HepG2 (cell line): ENCODE results near the gene FANCG. TPM values are rescaled to one million over a fixed set of nuclear protein-coding genes. Genes with fewer than 3 reads are reported as not detected.

ENCODE experiments used
- BORCS8-MEF2B ChIP-seq: sonication (generic); formaldehyde crosslinking; IDR thresholded peaks from 2 replicates; pipeline ENCODE4 v1.8.0; 2022; ENCODE audit warnings: mild to moderate bottlenecking, missing genetic modification reagents
- HMG20A ChIP-seq: IDR thresholded peaks from 2 replicates; pipeline ENCODE4 v1.6.1; 2016; ENCODE audit warnings: borderline replicate concordance
- HOXA9 ChIP-seq: sonication (generic); formaldehyde crosslinking; IDR thresholded peaks from 2 replicates; pipeline ENCODE4 v1.8.1; 2022; ENCODE audit warnings: missing genetic modification reagents, mild to moderate bottlenecking, moderate library complexity, borderline replicate concordance
- SAP130 ChIP-seq: IDR thresholded peaks from 2 replicates; pipeline ENCODE4 v1.6.1; 2016; ENCODE audit warnings: low read depth
- SPEN ChIP-seq: sonication (generic); formaldehyde crosslinking; IDR thresholded peaks from 2 replicates; pipeline ENCODE4 v1.5.1; 2020; ENCODE audit warnings: low read depth, mild to moderate bottlenecking, missing genetic modification reagents
- ZNF33B ChIP-seq: sonication (generic); formaldehyde crosslinking; IDR thresholded peaks from 2 replicates; pipeline ENCODE4 v1.5.1; 2020; ENCODE audit warnings: mild to moderate bottlenecking, missing genetic modification reagents
- ZNF441 ChIP-seq: sonication (generic); formaldehyde crosslinking; IDR thresholded peaks from 2 replicates; pipeline ENCODE4 v1.7.0; 2021; ENCODE audit warnings: missing genetic modification reagents, borderline replicate concordance
- ZSCAN31 ChIP-seq: sonication (generic); formaldehyde crosslinking; IDR thresholded peaks from 2 replicates; pipeline ENCODE4 v1.5.0; 2020; ENCODE audit warnings: low read depth, mild to moderate bottlenecking, missing genetic modification reagents
- polyA plus RNA-seq, 8 experiments: library from polyadenylated mRNA; depleted of rRNA in 3 of 8; stranded (reverse) in 7 of 8; unstranded in 1 of 8; fragments of >200 nt; fragmentation: Illumina TruSeq in 4 of 8; extraction: Trizol in 4 of 8; gene quantifications; 2 replicates each; pipeline versions ENCODE4 v1.2.1 to v1.2.3, GENCODE V29; 2011 to 2016; ENCODE audit warnings: low read depth in 4 of 8, missing spikeins in 1 of 8, mixed read lengths in 1 of 8; ENCODE audit not compliant: insufficient read depth in 1 of 8
- total RNA-seq, 5 experiments: library from RNA; depleted of rRNA; stranded (reverse); fragments of >200 nt; fragmentation: Illumina TruSeq; extraction: Trizol; gene quantifications; 2 replicates each; pipeline ENCODE4 v1.2.3, GENCODE V29; 2016; ENCODE audit warnings: low read depth in 1 of 5
- TF ChIP-seq, protein P1 (sequence below): sonication (generic); formaldehyde crosslinking; IDR thresholded peaks from 2 replicates; pipeline ENCODE4 v1.5.1; 2020; ENCODE audit warnings: mild to moderate bottlenecking, missing genetic modification reagents
- TF ChIP-seq, protein P2 (sequence below): sonication (generic); formaldehyde crosslinking; IDR thresholded peaks from 2 replicates; pipeline ENCODE4 v1.4.0; 2020; ENCODE audit warnings: missing genetic modification reagents
- TF ChIP-seq, protein P3 (sequence below): sonication (generic); formaldehyde crosslinking; IDR thresholded peaks from 2 replicates; pipeline ENCODE4 v1.4.0; 2020; ENCODE audit warnings: missing genetic modification reagents
- TF ChIP-seq, protein P4 (sequence below): sonication (generic); formaldehyde crosslinking; IDR thresholded peaks from 2 replicates; pipeline ENCODE4; 2020; ENCODE audit warnings: missing genetic modification reagents, mild to moderate bottlenecking, borderline replicate concordance

Gene FANCG
- total and polyA plus RNA-seq, 2 of the 13 experiments (the other 11 are each of a cell fraction or from before 2014, with no cell fraction given): 14.4 to 45.1 TPM

DNA sequence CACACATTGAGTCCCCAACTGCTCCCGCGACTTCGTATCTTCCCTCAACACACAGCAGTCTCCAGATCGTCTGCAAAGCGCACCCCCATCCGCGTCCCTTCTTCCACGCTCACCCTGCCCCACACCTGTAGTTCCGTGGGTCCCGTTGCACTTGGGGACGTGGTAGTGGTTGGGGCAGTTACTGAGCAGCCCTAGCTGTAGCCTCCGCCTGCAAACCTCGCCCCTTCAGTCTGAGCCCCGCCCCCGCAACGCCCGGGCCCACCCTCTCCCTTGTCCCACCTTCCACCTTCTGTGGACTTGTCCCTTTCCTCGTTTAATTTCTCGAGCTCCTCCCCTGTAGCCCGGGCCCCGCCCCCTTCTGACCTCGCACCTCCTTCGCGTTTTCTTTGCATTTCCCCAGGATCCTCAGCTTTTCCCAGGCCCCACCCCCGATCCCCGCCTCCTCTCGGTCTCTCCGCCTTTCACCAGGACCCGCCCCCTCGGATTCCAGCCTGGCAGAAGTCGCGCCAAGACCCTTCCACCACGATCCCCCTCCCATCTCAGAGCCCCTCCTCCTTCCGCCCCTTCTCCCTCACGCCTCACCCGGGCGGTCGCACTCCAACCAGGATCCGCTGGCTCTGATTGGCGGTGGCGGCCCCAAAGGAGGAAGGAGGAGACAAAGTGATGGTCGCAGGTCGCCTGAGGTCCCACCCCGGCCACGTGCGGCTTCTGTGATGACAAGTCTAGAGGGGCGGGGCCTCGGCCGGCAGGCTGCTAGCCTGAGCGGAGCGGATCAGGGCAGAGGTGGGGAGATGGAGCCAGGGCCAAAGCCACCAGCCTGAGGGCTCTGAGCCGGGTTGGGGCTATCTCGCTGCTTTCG is 36.2 kb upstream of the FANCG start, which contains the start of gene ATOSB (continued):
- TF ChIP-seq, protein P1, sequence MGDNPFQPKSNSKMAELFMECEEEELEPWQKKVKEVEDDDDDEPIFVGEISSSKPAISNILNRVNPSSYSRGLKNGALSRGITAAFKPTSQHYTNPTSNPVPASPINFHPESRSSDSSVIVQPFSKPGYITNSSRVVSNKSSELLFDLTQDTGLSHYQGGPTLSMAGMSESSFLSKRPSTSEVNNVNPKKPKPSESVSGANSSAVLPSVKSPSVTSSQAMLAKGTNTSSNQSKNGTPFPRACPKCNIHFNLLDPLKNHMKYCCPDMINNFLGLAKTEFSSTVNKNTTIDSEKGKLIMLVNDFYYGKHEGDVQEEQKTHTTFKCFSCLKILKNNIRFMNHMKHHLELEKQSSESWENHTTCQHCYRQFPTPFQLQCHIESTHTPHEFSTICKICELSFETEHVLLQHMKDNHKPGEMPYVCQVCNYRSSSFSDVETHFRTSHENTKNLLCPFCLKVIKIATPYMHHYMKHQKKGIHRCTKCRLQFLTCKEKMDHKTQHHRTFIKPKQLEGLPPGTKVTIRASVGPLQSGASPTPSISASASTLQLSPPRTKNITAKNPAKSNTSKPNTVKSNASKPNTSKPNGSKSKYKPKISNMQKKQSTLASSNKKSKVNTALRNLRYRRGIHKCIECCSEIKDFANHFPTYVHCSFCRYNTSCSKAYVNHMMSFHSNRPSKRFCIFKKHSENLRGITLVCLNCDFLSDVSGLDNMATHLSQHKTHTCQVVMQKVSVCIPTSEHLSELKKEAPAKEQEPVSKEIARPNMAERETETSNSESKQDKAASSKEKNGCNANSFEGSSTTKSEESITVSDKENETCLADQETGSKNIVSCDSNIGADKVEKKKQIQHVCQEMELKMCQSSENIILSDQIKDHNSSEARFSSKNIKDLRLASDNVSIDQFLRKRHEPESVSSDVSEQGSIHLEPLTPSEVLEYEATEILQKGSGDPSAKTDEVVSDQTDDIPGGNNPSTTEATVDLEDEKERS (CRISPR knock-in tag): 0 out of 2 replicates have a peak, but pooled peaks have one; percentile 46
- TF ChIP-seq ZSCAN31 (CRISPR knock-in tag) (peak; percentile 10; the same call in 1 of the 2 replicates), ZNF441 (CRISPR knock-in tag) (peak; percentile 75; the same call in 1 of the 2 replicates), BORCS8-MEF2B (peak; percentile 24; the same call in 1 of the 2 replicates), HOXA9 (no peak), SPEN (CRISPR knock-in tag) (0 out of 2 replicates have a peak, but pooled peaks have one; percentile 32), HMG20A (CRISPR knock-in tag) (no peak), SAP130 (CRISPR knock-in tag) (peak; percentile 74), ZNF33B (no peak)
- TF ChIP-seq, protein P2, sequence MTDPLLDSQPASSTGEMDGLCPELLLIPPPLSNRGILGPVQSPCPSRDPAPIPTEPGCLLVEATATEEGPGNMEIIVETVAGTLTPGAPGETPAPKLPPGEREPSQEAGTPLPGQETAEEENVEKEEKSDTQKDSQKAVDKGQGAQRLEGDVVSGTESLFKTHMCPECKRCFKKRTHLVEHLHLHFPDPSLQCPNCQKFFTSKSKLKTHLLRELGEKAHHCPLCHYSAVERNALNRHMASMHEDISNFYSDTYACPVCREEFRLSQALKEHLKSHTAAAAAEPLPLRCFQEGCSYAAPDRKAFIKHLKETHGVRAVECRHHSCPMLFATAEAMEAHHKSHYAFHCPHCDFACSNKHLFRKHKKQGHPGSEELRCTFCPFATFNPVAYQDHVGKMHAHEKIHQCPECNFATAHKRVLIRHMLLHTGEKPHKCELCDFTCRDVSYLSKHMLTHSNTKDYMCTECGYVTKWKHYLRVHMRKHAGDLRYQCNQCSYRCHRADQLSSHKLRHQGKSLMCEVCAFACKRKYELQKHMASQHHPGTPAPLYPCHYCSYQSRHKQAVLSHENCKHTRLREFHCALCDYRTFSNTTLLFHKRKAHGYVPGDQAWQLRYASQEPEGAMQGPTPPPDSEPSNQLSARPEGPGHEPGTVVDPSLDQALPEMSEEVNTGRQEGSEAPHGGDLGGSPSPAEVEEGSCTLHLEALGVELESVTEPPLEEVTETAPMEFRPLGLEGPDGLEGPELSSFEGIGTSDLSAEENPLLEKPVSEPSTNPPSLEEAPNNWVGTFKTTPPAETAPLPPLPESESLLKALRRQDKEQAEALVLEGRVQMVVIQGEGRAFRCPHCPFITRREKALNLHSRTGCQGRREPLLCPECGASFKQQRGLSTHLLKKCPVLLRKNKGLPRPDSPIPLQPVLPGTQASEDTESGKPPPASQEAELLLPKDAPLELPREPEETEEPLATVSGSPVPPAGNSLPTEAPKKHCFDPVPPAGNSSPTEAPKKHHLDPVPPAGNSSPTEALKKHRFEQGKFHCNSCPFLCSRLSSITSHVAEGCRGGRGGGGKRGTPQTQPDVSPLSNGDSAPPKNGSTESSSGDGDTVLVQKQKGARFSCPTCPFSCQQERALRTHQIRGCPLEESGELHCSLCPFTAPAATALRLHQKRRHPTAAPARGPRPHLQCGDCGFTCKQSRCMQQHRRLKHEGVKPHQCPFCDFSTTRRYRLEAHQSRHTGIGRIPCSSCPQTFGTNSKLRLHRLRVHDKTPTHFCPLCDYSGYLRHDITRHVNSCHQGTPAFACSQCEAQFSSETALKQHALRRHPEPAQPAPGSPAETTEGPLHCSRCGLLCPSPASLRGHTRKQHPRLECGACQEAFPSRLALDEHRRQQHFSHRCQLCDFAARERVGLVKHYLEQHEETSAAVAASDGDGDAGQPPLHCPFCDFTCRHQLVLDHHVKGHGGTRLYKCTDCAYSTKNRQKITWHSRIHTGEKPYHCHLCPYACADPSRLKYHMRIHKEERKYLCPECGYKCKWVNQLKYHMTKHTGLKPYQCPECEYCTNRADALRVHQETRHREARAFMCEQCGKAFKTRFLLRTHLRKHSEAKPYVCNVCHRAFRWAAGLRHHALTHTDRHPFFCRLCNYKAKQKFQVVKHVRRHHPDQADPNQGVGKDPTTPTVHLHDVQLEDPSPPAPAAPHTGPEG: no peak
- TF ChIP-seq, protein P3, sequence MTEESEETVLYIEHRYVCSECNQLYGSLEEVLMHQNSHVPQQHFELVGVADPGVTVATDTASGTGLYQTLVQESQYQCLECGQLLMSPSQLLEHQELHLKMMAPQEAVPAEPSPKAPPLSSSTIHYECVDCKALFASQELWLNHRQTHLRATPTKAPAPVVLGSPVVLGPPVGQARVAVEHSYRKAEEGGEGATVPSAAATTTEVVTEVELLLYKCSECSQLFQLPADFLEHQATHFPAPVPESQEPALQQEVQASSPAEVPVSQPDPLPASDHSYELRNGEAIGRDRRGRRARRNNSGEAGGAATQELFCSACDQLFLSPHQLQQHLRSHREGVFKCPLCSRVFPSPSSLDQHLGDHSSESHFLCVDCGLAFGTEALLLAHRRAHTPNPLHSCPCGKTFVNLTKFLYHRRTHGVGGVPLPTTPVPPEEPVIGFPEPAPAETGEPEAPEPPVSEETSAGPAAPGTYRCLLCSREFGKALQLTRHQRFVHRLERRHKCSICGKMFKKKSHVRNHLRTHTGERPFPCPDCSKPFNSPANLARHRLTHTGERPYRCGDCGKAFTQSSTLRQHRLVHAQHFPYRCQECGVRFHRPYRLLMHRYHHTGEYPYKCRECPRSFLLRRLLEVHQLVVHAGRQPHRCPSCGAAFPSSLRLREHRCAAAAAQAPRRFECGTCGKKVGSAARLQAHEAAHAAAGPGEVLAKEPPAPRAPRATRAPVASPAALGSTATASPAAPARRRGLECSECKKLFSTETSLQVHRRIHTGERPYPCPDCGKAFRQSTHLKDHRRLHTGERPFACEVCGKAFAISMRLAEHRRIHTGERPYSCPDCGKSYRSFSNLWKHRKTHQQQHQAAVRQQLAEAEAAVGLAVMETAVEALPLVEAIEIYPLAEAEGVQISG (CRISPR knock-in tag): no peak
- TF ChIP-seq, protein P4, sequence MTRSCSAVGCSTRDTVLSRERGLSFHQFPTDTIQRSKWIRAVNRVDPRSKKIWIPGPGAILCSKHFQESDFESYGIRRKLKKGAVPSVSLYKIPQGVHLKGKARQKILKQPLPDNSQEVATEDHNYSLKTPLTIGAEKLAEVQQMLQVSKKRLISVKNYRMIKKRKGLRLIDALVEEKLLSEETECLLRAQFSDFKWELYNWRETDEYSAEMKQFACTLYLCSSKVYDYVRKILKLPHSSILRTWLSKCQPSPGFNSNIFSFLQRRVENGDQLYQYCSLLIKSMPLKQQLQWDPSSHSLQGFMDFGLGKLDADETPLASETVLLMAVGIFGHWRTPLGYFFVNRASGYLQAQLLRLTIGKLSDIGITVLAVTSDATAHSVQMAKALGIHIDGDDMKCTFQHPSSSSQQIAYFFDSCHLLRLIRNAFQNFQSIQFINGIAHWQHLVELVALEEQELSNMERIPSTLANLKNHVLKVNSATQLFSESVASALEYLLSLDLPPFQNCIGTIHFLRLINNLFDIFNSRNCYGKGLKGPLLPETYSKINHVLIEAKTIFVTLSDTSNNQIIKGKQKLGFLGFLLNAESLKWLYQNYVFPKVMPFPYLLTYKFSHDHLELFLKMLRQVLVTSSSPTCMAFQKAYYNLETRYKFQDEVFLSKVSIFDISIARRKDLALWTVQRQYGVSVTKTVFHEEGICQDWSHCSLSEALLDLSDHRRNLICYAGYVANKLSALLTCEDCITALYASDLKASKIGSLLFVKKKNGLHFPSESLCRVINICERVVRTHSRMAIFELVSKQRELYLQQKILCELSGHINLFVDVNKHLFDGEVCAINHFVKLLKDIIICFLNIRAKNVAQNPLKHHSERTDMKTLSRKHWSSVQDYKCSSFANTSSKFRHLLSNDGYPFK: peak; percentile 57
